WTC11 (cell line): ENCODE results near the gene CTNND2. TPM values are rescaled to one million over a fixed set of nuclear protein-coding genes. Genes with fewer than 3 reads are reported as not detected.

Experiments
- ATAC-seq: fragments of 200-7000 bp; cut with Tn5 transposase; 2 replicates; pipeline ENCODE4 v1.10.0; 2021; ENCODE audit warnings: mild to moderate bottlenecking, moderate library complexity
- CTCF ChIA-PET: fragments of 300-600 bp; sonication (Branson Sonifier 250); formaldehyde crosslinking; loops from one replicate; lab custom pipeline; 2021; ENCODE audit warnings: antibody characterized with exemption; lab: Charles Lee
- POLR2A ChIA-PET: fragments of 350-600 bp; sonication (Branson Sonifier 250); formaldehyde crosslinking; loops from one replicate; lab custom pipeline; 2021; ENCODE audit warnings: antibody characterized with exemption; lab: Charles Lee
- DNase-seq: peaks from one replicate; pipeline ENCODE4 v3.0.0; 2021; ENCODE audit warnings: low spot score
- H3K27ac Mint-ChIP-seq: 2 replicates; pipeline ENCODE4 v1.8.0; 2021; ENCODE audit warnings: mixed read lengths
- H3K27me3 Mint-ChIP-seq: 2 replicates; pipeline ENCODE4 v1.8.0; 2021; ENCODE audit warnings: low read depth, mild to moderate bottlenecking, moderate library complexity, mixed read lengths
- H3K36me3 Mint-ChIP-seq: 2 replicates; pipeline ENCODE4 v1.8.0; 2021; ENCODE audit warnings: mixed read lengths
- H3K4me1 Mint-ChIP-seq: 2 replicates; pipeline ENCODE4 v1.8.0; 2022; ENCODE audit warnings: mixed read lengths
- H3K4me3 Mint-ChIP-seq: 2 replicates; pipeline ENCODE4 v1.8.0; 2021; ENCODE audit warnings: mild to moderate bottlenecking, moderate library complexity, mixed read lengths
- H3K9me3 Mint-ChIP-seq: 2 replicates; pipeline ENCODE4 v1.8.0; 2021; ENCODE audit warnings: mixed read lengths
- ATF1 ChIP-seq: sonication (generic); formaldehyde crosslinking; IDR thresholded peaks from 2 replicates; pipeline ENCODE4 v1.8.1; 2023; ENCODE audit warnings: mild to moderate bottlenecking, moderate library complexity, missing genetic modification reagents
- CREB1 ChIP-seq: sonication (generic); formaldehyde crosslinking; IDR thresholded peaks from 2 replicates; pipeline ENCODE4 v1.8.0; 2023; ENCODE audit warnings: mild to moderate bottlenecking, missing genetic modification reagents
- JUN ChIP-seq: sonication (generic); formaldehyde crosslinking; IDR thresholded peaks from 2 replicates; pipeline ENCODE4 v1.8.0; 2023; ENCODE audit warnings: mild to moderate bottlenecking, missing genetic modification reagents
- NR3C1 ChIP-seq: sonication (generic); formaldehyde crosslinking; conservative IDR thresholded peaks from 2 replicates; pipeline ENCODE4 v1.8.1; 2023; ENCODE audit warnings: low read depth, mild to moderate bottlenecking, missing genetic modification reagents
- OVOL2 ChIP-seq: fragments of 250-450 bp; sonication (Bioruptor Pico); IDR thresholded peaks from 2 replicates; pipeline ENCODE4 v1.9.0; 2021; ENCODE audit warnings: mild to moderate bottlenecking, borderline replicate concordance
- ZBTB21 ChIP-seq: sonication (generic); formaldehyde crosslinking; IDR thresholded peaks from 2 replicates; pipeline ENCODE4 v1.8.1; 2023; ENCODE audit warnings: mild to moderate bottlenecking, missing genetic modification reagents, borderline replicate concordance
- ZNF396 ChIP-seq: fragments of 250-450 bp; sonication (Bioruptor Pico); IDR thresholded peaks from 2 replicates; pipeline ENCODE4 v1.8.0; 2021; ENCODE audit warnings: mild to moderate bottlenecking, moderate library complexity, borderline replicate concordance
- total RNA-seq: library from RNA; stranded (reverse); gene quantifications from 3 replicates; pipeline ENCODE4 v1.2.3, GENCODE V29; 2021
- TF ChIP-seq, protein P1 (sequence below): sonication (generic); formaldehyde crosslinking; IDR thresholded peaks from 2 replicates; pipeline ENCODE4 v1.8.1; 2022; ENCODE audit warnings: missing genetic modification reagents, borderline replicate concordance
- TF ChIP-seq, protein P2 (sequence below): sonication (generic); formaldehyde crosslinking; IDR thresholded peaks from 2 replicates; pipeline ENCODE4 v1.8.0; 2023; ENCODE audit warnings: missing genetic modification reagents, mild to moderate bottlenecking, borderline replicate concordance
- TF ChIP-seq, protein P3 (sequence below): fragments of 250-450 bp; sonication (Bioruptor Pico); IDR thresholded peaks from 2 replicates; pipeline ENCODE4 v2.1.2; 2022; ENCODE audit warnings: mild to moderate bottlenecking, moderate library complexity
- TF ChIP-seq, protein P4 (sequence below): sonication (generic); formaldehyde crosslinking; IDR thresholded peaks from 2 replicates; pipeline ENCODE4 v1.8.1; 2022; ENCODE audit warnings: mild to moderate bottlenecking, missing genetic modification reagents, moderate library complexity, borderline replicate concordance
- TF ChIP-seq, protein P5 (sequence below): sonication (generic); formaldehyde crosslinking; IDR thresholded peaks from 2 replicates; pipeline ENCODE4 v1.8.1; 2022; ENCODE audit warnings: low read depth, mild to moderate bottlenecking, moderate library complexity, missing genetic modification reagents, borderline replicate concordance

CTNND2 gene
- total RNA-seq, 1 experiment from 2014 or later = 11.9 TPM

DNA sequence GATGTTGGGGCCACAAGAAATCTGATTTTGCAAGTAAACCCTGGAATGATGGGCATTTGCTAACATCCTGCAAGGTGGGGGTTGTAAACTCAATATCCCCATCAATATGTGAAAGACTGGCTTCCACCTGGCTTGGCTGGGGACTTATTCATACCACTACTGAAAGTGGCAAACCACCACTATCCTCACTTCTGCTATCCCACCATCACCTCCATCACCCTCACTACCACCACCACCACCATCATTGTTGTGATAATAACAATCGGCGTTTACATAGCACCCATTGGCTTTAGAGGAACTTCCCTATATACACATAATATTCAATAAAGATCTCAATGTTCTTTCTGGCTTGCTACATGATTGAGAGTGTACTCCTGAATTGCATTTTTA is 918.5 kb downstream of the CTNND2 start (continued):
- TF ChIP-seq CREB1 (no peak), NR3C1 (CRISPR knock-in tag) (no peak)
- TF ChIP-seq, protein P1, sequence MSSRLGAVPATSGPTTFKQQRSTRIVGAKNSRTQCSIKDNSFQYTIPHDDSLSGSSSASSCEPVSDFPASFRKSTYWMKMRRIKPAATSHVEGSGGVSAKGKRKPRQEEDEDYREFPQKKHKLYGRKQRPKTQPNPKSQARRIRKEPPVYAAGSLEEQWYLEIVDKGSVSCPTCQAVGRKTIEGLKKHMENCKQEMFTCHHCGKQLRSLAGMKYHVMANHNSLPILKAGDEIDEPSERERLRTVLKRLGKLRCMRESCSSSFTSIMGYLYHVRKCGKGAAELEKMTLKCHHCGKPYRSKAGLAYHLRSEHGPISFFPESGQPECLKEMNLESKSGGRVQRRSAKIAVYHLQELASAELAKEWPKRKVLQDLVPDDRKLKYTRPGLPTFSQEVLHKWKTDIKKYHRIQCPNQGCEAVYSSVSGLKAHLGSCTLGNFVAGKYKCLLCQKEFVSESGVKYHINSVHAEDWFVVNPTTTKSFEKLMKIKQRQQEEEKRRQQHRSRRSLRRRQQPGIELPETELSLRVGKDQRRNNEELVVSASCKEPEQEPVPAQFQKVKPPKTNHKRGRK (CRISPR knock-in tag) = no peak
- TF ChIP-seq, protein P2, sequence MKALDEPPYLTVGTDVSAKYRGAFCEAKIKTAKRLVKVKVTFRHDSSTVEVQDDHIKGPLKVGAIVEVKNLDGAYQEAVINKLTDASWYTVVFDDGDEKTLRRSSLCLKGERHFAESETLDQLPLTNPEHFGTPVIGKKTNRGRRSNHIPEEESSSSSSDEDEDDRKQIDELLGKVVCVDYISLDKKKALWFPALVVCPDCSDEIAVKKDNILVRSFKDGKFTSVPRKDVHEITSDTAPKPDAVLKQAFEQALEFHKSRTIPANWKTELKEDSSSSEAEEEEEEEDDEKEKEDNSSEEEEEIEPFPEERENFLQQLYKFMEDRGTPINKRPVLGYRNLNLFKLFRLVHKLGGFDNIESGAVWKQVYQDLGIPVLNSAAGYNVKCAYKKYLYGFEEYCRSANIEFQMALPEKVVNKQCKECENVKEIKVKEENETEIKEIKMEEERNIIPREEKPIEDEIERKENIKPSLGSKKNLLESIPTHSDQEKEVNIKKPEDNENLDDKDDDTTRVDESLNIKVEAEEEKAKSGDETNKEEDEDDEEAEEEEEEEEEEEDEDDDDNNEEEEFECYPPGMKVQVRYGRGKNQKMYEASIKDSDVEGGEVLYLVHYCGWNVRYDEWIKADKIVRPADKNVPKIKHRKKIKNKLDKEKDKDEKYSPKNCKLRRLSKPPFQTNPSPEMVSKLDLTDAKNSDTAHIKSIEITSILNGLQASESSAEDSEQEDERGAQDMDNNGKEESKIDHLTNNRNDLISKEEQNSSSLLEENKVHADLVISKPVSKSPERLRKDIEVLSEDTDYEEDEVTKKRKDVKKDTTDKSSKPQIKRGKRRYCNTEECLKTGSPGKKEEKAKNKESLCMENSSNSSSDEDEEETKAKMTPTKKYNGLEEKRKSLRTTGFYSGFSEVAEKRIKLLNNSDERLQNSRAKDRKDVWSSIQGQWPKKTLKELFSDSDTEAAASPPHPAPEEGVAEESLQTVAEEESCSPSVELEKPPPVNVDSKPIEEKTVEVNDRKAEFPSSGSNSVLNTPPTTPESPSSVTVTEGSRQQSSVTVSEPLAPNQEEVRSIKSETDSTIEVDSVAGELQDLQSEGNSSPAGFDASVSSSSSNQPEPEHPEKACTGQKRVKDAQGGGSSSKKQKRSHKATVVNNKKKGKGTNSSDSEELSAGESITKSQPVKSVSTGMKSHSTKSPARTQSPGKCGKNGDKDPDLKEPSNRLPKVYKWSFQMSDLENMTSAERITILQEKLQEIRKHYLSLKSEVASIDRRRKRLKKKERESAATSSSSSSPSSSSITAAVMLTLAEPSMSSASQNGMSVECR (CRISPR knock-in tag) = no peak

DNA sequence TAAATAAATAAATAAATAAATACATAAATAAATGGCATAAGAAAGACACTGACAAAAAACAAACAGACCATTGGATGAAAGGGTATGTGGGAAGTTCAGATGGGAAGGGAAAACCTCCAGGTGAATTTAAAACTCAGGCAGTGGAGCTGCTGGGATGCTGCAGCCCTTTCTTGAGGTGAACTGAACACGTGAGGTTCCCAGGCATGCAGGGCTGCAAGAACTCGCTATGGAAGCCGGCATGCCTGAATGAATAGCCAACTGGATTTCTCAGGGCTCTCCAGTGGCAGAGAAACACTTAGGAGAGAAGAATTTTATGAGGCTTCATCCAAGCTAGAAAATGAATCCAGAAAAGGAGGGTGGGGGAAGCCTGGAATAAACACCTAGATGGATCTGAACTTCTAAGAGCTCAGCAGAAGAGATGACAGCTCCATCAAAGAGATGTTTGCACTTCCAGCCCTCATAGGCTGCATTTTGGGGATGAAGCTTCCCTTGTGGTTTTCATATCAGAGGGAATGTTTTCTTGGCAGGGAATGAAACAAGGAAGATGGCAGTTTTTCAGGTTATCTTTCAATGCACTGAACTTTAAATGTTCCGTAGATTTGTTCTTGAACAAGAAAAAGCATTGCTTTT is 919.0 kb downstream of the CTNND2 start:
- TF ChIP-seq OVOL2 (CRISPR knock-in tag) = no peak
- TF ChIP-seq ATF1 (CRISPR knock-in tag) = no peak
- TF ChIP-seq, protein P3, sequence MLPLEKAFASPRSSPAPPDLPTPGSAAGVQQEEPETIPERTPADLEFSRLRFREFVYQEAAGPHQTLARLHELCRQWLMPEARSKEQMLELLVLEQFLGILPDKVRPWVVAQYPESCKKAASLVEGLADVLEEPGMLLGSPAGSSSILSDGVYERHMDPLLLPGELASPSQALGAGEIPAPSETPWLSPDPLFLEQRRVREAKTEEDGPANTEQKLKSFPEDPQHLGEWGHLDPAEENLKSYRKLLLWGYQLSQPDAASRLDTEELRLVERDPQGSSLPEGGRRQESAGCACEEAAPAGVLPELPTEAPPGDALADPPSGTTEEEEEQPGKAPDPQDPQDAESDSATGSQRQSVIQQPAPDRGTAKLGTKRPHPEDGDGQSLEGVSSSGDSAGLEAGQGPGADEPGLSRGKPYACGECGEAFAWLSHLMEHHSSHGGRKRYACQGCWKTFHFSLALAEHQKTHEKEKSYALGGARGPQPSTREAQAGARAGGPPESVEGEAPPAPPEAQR = no peak
- TF ChIP-seq ZBTB21 (CRISPR knock-in tag) = no peak
- TF ChIP-seq JUN = no peak
- TF ChIP-seq, protein P4, sequence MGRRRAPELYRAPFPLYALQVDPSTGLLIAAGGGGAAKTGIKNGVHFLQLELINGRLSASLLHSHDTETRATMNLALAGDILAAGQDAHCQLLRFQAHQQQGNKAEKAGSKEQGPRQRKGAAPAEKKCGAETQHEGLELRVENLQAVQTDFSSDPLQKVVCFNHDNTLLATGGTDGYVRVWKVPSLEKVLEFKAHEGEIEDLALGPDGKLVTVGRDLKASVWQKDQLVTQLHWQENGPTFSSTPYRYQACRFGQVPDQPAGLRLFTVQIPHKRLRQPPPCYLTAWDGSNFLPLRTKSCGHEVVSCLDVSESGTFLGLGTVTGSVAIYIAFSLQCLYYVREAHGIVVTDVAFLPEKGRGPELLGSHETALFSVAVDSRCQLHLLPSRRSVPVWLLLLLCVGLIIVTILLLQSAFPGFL (CRISPR knock-in tag) = no peak
- TF ChIP-seq, protein P5, sequence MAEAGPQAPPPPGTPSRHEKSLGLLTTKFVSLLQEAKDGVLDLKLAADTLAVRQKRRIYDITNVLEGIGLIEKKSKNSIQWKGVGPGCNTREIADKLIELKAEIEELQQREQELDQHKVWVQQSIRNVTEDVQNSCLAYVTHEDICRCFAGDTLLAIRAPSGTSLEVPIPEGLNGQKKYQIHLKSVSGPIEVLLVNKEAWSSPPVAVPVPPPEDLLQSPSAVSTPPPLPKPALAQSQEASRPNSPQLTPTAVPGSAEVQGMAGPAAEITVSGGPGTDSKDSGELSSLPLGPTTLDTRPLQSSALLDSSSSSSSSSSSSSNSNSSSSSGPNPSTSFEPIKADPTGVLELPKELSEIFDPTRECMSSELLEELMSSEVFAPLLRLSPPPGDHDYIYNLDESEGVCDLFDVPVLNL = no peak
- TF ChIP-seq ZNF396 (CRISPR knock-in tag) = no peak
- Mint-ChIP-seq H3K36me3 (no peaks in the 10 kb centered on the region), H3K4me3 (no peak overlapping the region), H3K4me1 (peaks cover 24% of the 10 kb centered on the region), H3K27ac (no peak overlapping the region), H3K9me3 (no peaks in the 10 kb centered on the region), H3K27me3 (no peaks in the 10 kb centered on the region; the same call in 1 of the 2 replicates)
- ATAC-seq (no peak), DNase-seq (no peak)
- CTCF ChIA-PET = interaction anchor here (1.4 kb wide), 1 partner anchor 49 kb away, joined by 3 read pairs; no protein-coding TSS in a partner anchor
- POLR2A ChIA-PET = no interaction called here
